GM21447 (cell line): ENCODE data around the gene ADM2.

Experiments used
- ATAC-seq: cut with Tn5 transposase; IDR thresholded peaks from one replicate; pipeline ENCODE4 v1.9.1; 2021; ENCODE audit not compliant: unreplicated experiment

The ADM2 gene

GRCh38 chr22:50483977-50484853 is 2.9 kb downstream of the ADM2 start:
- no peak for ATAC-seq

GRCh38 chr22:50485221-50486131 is 4.1 kb downstream of the ADM2 start:
- ATAC-seq = no peak

- ATAC-seq = no peak
Observed at GRCh38 chr22:50486561-50487289, 5.4 kb downstream of the ADM2 start, which contains the start of gene MIOX. Gene MIOX (plus strand): TSS chr22:50486859. CDS start chr22:50486898, 39 bp downstream.

- ATAC-seq = no peak
Observed at GRCh38 chr22:50487290-50488005, 6.1 kb downstream of the ADM2 start.

GRCh38 chr22:50488006-50488677 is 6.8 kb downstream of the ADM2 start:
- no peak for ATAC-seq

- ATAC-seq = no peak
Observed at GRCh38 chr22:50488886-50489285, 7.5 kb downstream of the ADM2 start.

GRCh38 chr22:50489363-50490243 is 8.3 kb downstream of the ADM2 start:
- no peak for ATAC-seq

GRCh38 chr22:50490531-50491308 is 9.4 kb downstream of the ADM2 start:
- ATAC-seq = no peak

GRCh38 chr22:50497093-50497492 is 15.8 kb downstream of the ADM2 start:
- ATAC-seq = no peak

- no peak for ATAC-seq
Observed at GRCh38 chr22:50498322-50498890, 17.1 kb downstream of the ADM2 start.

- ATAC-seq = no peak
Observed at GRCh38 chr22:50500452-50500851, 19.1 kb downstream of the ADM2 start.

GRCh38 chr22:50502096-50502495 is 20.8 kb downstream of the ADM2 start:
- ATAC-seq = no peak

- ATAC-seq = no peak
Observed at GRCh38 chr22:50502628-50503474, 21.5 kb downstream of the ADM2 start.

GRCh38 chr22:50503475-50504145 is 22.3 kb downstream of the ADM2 start:
- no peak for ATAC-seq

GRCh38 chr22:50504369-50505211 is 23.2 kb downstream of the ADM2 start:
- no peak for ATAC-seq
